GM12864 (cell line): ENCODE data around the gene GABRG3.

Source experiments
- DNase-seq: peaks from one replicate; pipeline ENCODE4 v3.0.0-alpha.2; 2011; ENCODE audit warnings: low read depth
- H3K4me3 ChIP-seq: 2 replicates; pipeline ENCODE4 v1.5.1; 2011; ENCODE audit warnings: mild to moderate bottlenecking, low read depth, low read length, control low read depth
- CTCF ChIP-seq: IDR thresholded peaks from 2 replicates; pipeline ENCODE4 v1.5.1; 2011; ENCODE audit warnings: low read depth, mild to moderate bottlenecking, moderate library complexity, low read length, control low read depth, inconsistent platforms; ENCODE audit errors: missing control alignments

GABRG3 gene

DNA sequence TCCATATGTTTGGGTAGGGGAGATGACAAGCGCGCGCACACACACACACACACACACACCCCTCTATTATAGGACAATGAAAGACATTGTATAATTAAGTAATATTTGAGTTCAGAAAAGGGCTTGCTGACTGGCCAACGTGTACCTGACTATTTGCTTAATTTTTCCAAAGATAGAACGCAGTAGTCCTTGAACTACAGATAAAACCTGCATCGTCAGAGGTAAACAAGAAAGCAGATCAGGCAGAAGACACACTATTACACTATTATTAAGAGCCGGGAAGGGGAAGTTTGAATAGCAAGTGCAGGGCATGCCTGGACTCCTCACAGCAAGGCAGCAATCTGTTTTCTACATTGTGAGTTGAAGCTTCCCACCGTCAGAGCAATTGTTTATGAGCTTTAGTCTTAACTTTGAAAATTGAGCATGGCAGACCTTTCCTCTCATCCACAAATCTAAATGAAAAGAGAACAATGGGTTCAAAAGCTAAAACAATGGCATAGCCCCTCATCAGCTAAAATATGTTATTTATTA lies 427.7 kb downstream of the GABRG3 start:
- H3K4me3 ChIP-seq, result no peak overlapping the region
- no peak for DNase-seq
- TF ChIP-seq CTCF, result no peak

GRCh38 chr15:27399241-27399640 lies 428.3 kb downstream of the GABRG3 start:
- DNase-seq, result no peak
- TF ChIP-seq CTCF, result no peak
- no peak overlapping the region for H3K4me3 ChIP-seq

DNA sequence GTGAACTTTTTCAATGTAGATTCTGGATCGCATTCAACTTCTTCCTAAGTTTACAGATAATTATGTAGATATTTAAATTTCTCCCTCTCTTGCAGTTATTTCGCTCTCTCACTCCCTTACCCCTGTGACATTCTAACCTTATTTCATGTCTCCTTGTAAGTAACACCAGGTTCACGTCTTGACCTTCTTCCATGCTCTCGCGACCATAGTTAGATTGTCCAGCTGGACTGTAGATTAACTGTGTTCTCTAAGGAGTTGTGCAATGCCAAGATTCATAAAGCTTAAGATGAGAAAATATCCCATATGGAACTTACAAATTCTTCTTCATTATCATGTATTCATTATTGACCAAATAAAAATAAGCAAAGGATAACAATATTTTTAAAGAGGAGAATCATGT lies 430.5 kb downstream of the GABRG3 start:
- H3K4me3 ChIP-seq, result no peak overlapping the region
- no peak for DNase-seq
- no peak for TF ChIP-seq CTCF

- TF ChIP-seq CTCF, result no peak
- no peak for DNase-seq
- H3K4me3 ChIP-seq, result no peak overlapping the region
Measured at GRCh38 chr15:27408428-27408827, 437.4 kb downstream of the GABRG3 start.

- no peak for TF ChIP-seq CTCF
- H3K4me3 ChIP-seq, result no peak overlapping the region
- no peak for DNase-seq
Measured at GRCh38 chr15:27410996-27411605, 440.1 kb downstream of the GABRG3 start.

- no peak overlapping the region for H3K4me3 ChIP-seq
- no peak for TF ChIP-seq CTCF
- no peak for DNase-seq
Measured at GRCh38 chr15:27412415-27412814, 441.4 kb downstream of the GABRG3 start.

DNA sequence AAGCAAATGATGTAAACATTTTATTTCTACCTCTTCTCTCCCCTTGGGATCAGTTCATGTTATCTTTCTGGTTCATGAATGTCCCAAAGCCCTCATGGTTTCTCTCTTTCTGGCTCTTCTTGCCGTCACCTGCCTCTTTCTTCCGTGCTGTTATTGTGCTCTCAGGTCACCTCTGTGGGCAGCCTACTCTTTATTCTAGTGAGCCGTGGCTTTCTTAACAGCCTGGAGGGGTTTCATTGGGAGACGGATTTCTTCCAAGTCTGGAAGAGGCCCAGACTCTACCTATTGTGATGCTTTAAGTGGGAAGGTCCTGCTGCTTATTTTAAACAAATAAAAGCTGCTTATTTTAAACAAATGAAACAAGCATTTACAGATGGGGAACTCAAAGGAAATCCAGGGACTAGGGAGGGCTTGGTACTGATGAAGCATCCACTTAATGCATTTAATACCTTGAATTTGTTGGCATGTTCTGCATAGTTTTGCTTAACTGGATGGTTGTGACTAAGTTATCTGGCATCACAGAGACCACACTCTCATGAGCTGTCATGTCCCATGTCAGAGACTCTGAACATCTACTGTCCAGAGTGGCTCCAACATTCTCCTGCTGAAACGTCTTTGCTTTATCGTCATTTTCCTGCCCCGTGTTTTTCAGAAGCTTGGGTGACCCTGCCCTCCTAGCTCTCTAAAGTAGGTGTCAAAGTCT lies 443.3 kb downstream of the GABRG3 start:
- no peak overlapping the region for H3K4me3 ChIP-seq
- DNase-seq, result no peak
- no peak for TF ChIP-seq CTCF
